ENCODE results near the gene BCAP31. TPM values are rescaled to one million over a fixed set of nuclear protein-coding genes. Genes with fewer than 3 reads are reported as not detected.
"Not testable (repeated sequence)": the region's sequence is repeated elsewhere in the genome, so short reads cannot be mapped to it uniquely, and the experiment has no call there.

The BCAP31 gene
- total RNA-seq, 1 experiment from 2014 or later, result 432 TPM

GRCh38 chrX:153684467-153685155 lies 39.6 kb downstream of the BCAP31 start:
- DNase-seq (ENCODE audit: low read depth, low spot score) (no peak), ATAC-seq (no peak)
- no peaks in the 10 kb centered on the region for H3K36me3 ChIP-seq (ENCODE audit: control insufficient read depth, insufficient read depth, low read length)
- no peaks in the 10 kb centered on the region for H3K27me3 ChIP-seq (ENCODE audit: control insufficient read depth, insufficient read depth, low read length)
- BruUV-seq (replicated peaks), result no TSS peak
- no peak for TF ChIP-seq POLR2AphosphoS5 (IDR thresholded peaks at IDR 0.05; ENCODE audit: low read depth, low read length)
- TF ChIP-seq REST (IDR thresholded peaks at IDR 0.05; ENCODE audit: insufficient read depth in 1 of 2, low read depth in 2 of 2, low read length in 1 of 2), result no peak
- TF ChIP-seq TCF7L2 (IDR thresholded peaks at IDR 0.05; ENCODE audit: low read depth, low read length), result no peak
- no peak for TF ChIP-seq CTCF (IDR thresholded peaks at IDR 0.05)
- no peak for TF ChIP-seq SIN3A (IDR thresholded peaks at IDR 0.05; ENCODE audit: borderline replicate concordance, insufficient read depth, low read depth, low read length)
- intact Hi-C loops (cut with micrococcal nuclease; ENCODE audit: unreplicated experiment) (no loop called here), in situ Hi-C loops (cut with HindIII; ENCODE audit: low pct_unique_long_range_greater_than_20kb, low sequenced_read_pairs) (no loop called here)
- CTCF ChIA-PET, result interaction anchor here (1.7 kb wide), 1 partner anchor 17 kb away, joined by 7 read pairs; no protein-coding TSS in a partner anchor
- no peak overlapping the region for H3K27ac ChIP-seq (ENCODE audit: low read length)
- POLR2A ChIA-PET, result no interaction called here
- H3K9me3 ChIP-seq (ENCODE audit: control insufficient read depth, insufficient read depth, low read depth, low read length), result no peaks in the 10 kb centered on the region
- peaks cover 19% of the 10 kb centered on the region for H3K4me1 ChIP-seq (ENCODE audit: control insufficient read depth, insufficient read depth, low read length)
- no peak overlapping the region for H3K4me3 ChIP-seq (ENCODE audit: low read depth in 2 of 2, low read length in 2 of 2)

DNA sequence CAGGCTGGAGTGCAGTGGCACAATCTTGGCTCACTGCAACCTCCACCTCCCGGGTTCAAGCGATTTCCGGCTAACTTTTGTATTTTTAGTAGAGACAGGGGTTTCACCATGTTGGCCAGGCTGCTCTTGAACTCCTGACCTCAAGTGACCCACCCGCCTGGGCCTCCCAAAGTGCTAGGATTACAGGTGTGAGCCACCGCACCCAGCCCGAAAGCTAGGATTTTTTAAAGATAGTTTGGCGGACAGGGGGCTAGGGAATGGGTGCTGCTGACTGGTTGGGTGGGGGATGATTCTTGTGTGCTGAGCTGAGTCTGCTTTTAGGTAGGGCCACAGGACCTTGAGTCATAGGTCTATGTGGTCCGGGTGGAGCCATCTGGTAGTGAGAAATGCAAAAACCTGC lies 40.7 kb downstream of the BCAP31 start:
- intact Hi-C loops (cut with micrococcal nuclease; ENCODE audit: unreplicated experiment); CTCF ChIA-PET; BruUV-seq (replicated peaks); ATAC-seq; H3K4me3 ChIP-seq (ENCODE audit: low read depth in 2 of 2, low read length in 2 of 2); DNase-seq (ENCODE audit: low read depth, low spot score); H3K36me3 ChIP-seq (ENCODE audit: control insufficient read depth, insufficient read depth, low read length); H3K27ac ChIP-seq (ENCODE audit: low read length); in situ Hi-C loops (cut with HindIII; ENCODE audit: low pct_unique_long_range_greater_than_20kb, low sequenced_read_pairs); H3K9me3 ChIP-seq (ENCODE audit: control insufficient read depth, insufficient read depth, low read depth, low read length); H3K27me3 ChIP-seq (ENCODE audit: control insufficient read depth, insufficient read depth, low read length); POLR2A ChIA-PET: not testable (repeated sequence)
- peaks cover 18% of the 10 kb centered on the region for H3K4me1 ChIP-seq (ENCODE audit: control insufficient read depth, insufficient read depth, low read length)

- Histone ChIP-seq H3K27me3 (ENCODE audit: control insufficient read depth, insufficient read depth, low read length) (no peaks in the 10 kb centered on the region), H3K4me1 (ENCODE audit: control insufficient read depth, insufficient read depth, low read length) (peaks cover 11% of the 10 kb centered on the region), H3K9me3 (ENCODE audit: control insufficient read depth, insufficient read depth, low read depth, low read length) (no peaks in the 10 kb centered on the region), H3K27ac (ENCODE audit: low read length) (no peak overlapping the region), H3K36me3 (ENCODE audit: control insufficient read depth, insufficient read depth, low read length) (no peaks in the 10 kb centered on the region), H3K4me3 (ENCODE audit: low read depth in 2 of 2, low read length in 2 of 2) (no peak overlapping the region)
- ChIA-PET CTCF (no interaction called here), POLR2A (no interaction called here)
- no peak for DNase-seq (ENCODE audit: low read depth, low spot score)
- intact Hi-C loops (cut with micrococcal nuclease; ENCODE audit: unreplicated experiment), result no loop called here
- BruUV-seq (replicated peaks), result no TSS peak
- TF ChIP-seq REST (IDR thresholded peaks at IDR 0.05; ENCODE audit: insufficient read depth in 1 of 2, low read depth in 2 of 2, low read length in 1 of 2) (no peak), CTCF (IDR thresholded peaks at IDR 0.05) (no peak), SIN3A (IDR thresholded peaks at IDR 0.05; ENCODE audit: borderline replicate concordance, insufficient read depth, low read depth, low read length) (no peak), TCF7L2 (IDR thresholded peaks at IDR 0.05; ENCODE audit: low read depth, low read length) (no peak), POLR2AphosphoS5 (IDR thresholded peaks at IDR 0.05; ENCODE audit: low read depth, low read length) (no peak)
- in situ Hi-C loops (cut with HindIII; ENCODE audit: low pct_unique_long_range_greater_than_20kb, low sequenced_read_pairs), result no loop called here
- ATAC-seq, result no peak
These were observed 43.0 kb downstream of the BCAP31 start for GRCh38 chrX:153681175-153681574.

Measured in Panc1 (cell line).